Naive thymus-derived CD4-positive, alpha-beta T cell (primary cell): Measurements from ENCODE around the gene FBXO40. TPM values are rescaled to one million over a fixed set of nuclear protein-coding genes. Genes with fewer than 3 reads are reported as not detected.

Experiments used
- ATAC-seq: fragments of 150-1000 bp; cut with Tn5 transposase; 2 replicates; pipeline ENCODE4 v1.10.0; 2021; ENCODE audit warnings: mild to moderate bottlenecking, moderate library complexity
- CTCF ChIA-PET: fragments of 350-600 bp; sonication (Branson Sonifier 250); formaldehyde crosslinking; loops from one replicate; lab custom pipeline; 2021; ENCODE audit warnings: antibody characterized with exemption; lab: Charles Lee
- POLR2A ChIA-PET: fragments of 350-600 bp; sonication (Branson Sonifier 250); formaldehyde crosslinking; loops from one replicate; lab custom pipeline; 2021; ENCODE audit warnings: antibody characterized with exemption, inconsistent platforms; lab: Charles Lee
- DNase-seq, 9 donors: peaks; one replicate each; pipeline versions ENCODE4 v3.0.0 to v3.0.0-alpha.2; 2020 to 2022; ENCODE audit warnings: mixed read lengths in 1 of 9
- H3K27ac ChIP-seq: one replicate; pipeline ENCODE4 v1.7.0; 2013; ENCODE audit warnings: mild to moderate bottlenecking, low read depth, low read length, moderate library complexity
- H3K27me3 ChIP-seq, 2 donors: one replicate each; pipeline ENCODE4 v1.7.0; 2013; ENCODE audit warnings: low read length in 2 of 2, mild to moderate bottlenecking in 2 of 2, moderate library complexity in 2 of 2; ENCODE audit not compliant: control insufficient read depth in 2 of 2, insufficient read depth in 2 of 2
- H3K36me3 ChIP-seq, 3 experiments: 1 replicate in 2 of 3; 2 replicates in 1 of 3; pipeline ENCODE4 v1.7.0; 2013; ENCODE audit warnings: low read length in 3 of 3, mild to moderate bottlenecking in 3 of 3, moderate library complexity in 1 of 3; ENCODE audit not compliant: insufficient read depth in 3 of 3, control insufficient read depth in 2 of 3
- H3K4me1 ChIP-seq, 2 donors: one replicate each; pipeline ENCODE4 v1.7.0; 2013; ENCODE audit warnings: low read length in 2 of 2, mild to moderate bottlenecking in 2 of 2, moderate library complexity in 1 of 2; ENCODE audit not compliant: control insufficient read depth in 2 of 2, insufficient read depth in 2 of 2
- H3K4me3 ChIP-seq: 2 replicates; pipeline ENCODE4 v1.7.0; 2013; ENCODE audit warnings: mild to moderate bottlenecking, low read length
- H3K9me3 ChIP-seq, 3 experiments: 1 replicate in 2 of 3; 2 replicates in 1 of 3; pipeline ENCODE4 v1.7.0; 2013; ENCODE audit warnings: low read length in 3 of 3; ENCODE audit not compliant: control insufficient read depth in 2 of 3
- H3K27ac Mint-ChIP-seq, 9 donors: one replicate each; pipeline ENCODE4 v1.8.0; 2020 to 2022; ENCODE audit warnings: mixed read lengths in 9 of 9, mild to moderate bottlenecking in 8 of 9, moderate library complexity in 5 of 9, inconsistent platforms in 2 of 9
- H3K27me3 Mint-ChIP-seq, 5 donors: one replicate each; pipeline ENCODE4 v1.8.0; 2021 to 2022; ENCODE audit warnings: mixed read lengths in 5 of 5, mild to moderate bottlenecking in 1 of 5
- H3K36me3 Mint-ChIP-seq, 5 donors: one replicate each; pipeline ENCODE4 v1.8.0; 2020 to 2022; ENCODE audit warnings: mixed read lengths in 5 of 5, mild to moderate bottlenecking in 3 of 5, inconsistent platforms in 1 of 5
- H3K4me1 Mint-ChIP-seq, 7 donors: one replicate each; pipeline ENCODE4 v1.8.0; 2020 to 2022; ENCODE audit warnings: mixed read lengths in 7 of 7, mild to moderate bottlenecking in 3 of 7, inconsistent platforms in 1 of 7
- H3K4me3 Mint-ChIP-seq, 10 donors: one replicate each; pipeline ENCODE4 v1.8.0; 2020 to 2022; ENCODE audit warnings: mild to moderate bottlenecking in 10 of 10, mixed read lengths in 10 of 10, moderate library complexity in 6 of 10, inconsistent platforms in 2 of 10
- H3K9me3 Mint-ChIP-seq, 11 donors: one replicate each; pipeline ENCODE4 v1.8.0; 2020 to 2022; ENCODE audit warnings: mixed read lengths in 11 of 11, mild to moderate bottlenecking in 4 of 11, inconsistent platforms in 1 of 11, moderate library complexity in 1 of 11
- intact Hi-C, 2 donors: fragments of 100-400 bp; cut with micrococcal nuclease; formaldehyde crosslinking; loops; one replicate each; pipeline ENCODE4 v1.15.1; 2023
- polyA plus RNA-seq, 2 donors: library from polyadenylated mRNA; unstranded; fragments of 300-500 nt; fragmentation: Illumina TruSeq; gene quantifications; one replicate each; pipeline ENCODE4 v1.2.3, GENCODE V29; 2021
- total RNA-seq, 6 experiments: library from RNA in 5 of 6; stranded (reverse) in 5 of 6; gene quantifications; 1 replicate in 5 of 6; 2 replicates in 1 of 6; pipeline ENCODE4 v1.2.3 and lab custom pipeline; 2021 to 2026

Gene FBXO40
- total and polyA plus RNA-seq, 7 experiments from 2014 or later = 0.12 to 0.17 TPM; not detected in 5

DNA sequence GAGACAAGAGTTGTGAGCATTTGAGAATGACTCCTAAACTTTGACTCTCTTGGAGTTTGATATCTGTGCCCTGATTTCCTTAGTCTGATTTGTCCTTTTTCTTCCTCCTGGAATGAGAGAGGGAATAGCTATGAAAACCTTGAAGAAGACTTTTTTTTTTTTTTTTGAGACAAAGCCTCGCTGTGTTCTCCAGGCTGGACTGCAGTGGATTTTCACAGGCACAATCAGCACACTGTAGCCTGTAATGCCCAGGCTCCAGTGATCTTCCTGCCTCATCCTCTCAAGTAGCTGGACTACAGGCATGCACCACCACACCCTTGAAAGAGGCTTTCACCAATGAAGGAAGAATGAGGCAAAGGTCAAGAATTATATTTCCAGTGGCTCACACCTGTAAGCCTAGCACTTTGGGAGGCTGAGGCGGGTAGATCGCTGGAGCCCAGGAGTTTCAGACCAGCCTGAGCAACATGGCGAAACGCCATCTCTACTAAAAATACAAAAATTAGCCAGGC, 35.7 kb upstream of the FBXO40 start:
- H3K4me1 Mint-ChIP-seq = peaks cover 0 to 3% (median 0%) of the 10 kb centered on the region in 7 donors
- no peak overlapping the region for H3K4me3 ChIP-seq
- H3K9me3 ChIP-seq = no peaks in the 10 kb centered on the region
- POLR2A ChIA-PET = no interaction called here
- DNase-seq (no peak), ATAC-seq (no peak)
- intact Hi-C loops = no loop called here
- no peaks in the 10 kb centered on the region for H3K36me3 Mint-ChIP-seq
- CTCF ChIA-PET = no interaction called here
- no peak overlapping the region for H3K4me3 Mint-ChIP-seq
- H3K27me3 ChIP-seq = no peaks in the 10 kb centered on the region
- H3K27me3 Mint-ChIP-seq = peaks cover 2 to 18% (median 5%) of the 10 kb centered on the region in 5 donors
- no peak overlapping the region for H3K27ac Mint-ChIP-seq
- H3K4me1 ChIP-seq = no peaks in the 10 kb centered on the region
- H3K9me3 Mint-ChIP-seq = no peaks in the 10 kb centered on the region
- H3K36me3 ChIP-seq = no peaks in the 10 kb centered on the region
- H3K27ac ChIP-seq = no peak overlapping the region

DNA sequence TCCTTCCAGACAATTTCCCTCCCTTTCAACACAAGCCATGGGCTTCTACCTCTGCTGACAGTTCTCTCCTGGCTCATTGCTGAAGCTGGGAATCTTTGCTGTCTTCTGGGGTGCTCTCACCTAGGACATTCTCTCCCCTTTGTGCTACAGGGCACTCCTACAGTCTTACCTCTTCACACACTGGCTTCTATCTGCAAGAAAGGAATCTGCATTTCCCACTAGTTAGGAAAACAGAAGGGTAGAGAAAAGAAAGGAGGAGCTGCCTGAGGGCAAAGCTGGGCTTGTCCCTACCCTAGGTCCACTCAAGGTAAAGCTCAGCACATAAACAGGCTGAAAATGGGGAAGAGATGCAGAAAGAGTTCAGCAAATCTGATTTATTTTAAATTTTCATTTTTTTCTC, 31.0 kb upstream of the FBXO40 start:
- peaks cover 2 to 13% (median 5%) of the 10 kb centered on the region in 5 donors for H3K27me3 Mint-ChIP-seq
- POLR2A ChIA-PET = no interaction called here

DNA sequence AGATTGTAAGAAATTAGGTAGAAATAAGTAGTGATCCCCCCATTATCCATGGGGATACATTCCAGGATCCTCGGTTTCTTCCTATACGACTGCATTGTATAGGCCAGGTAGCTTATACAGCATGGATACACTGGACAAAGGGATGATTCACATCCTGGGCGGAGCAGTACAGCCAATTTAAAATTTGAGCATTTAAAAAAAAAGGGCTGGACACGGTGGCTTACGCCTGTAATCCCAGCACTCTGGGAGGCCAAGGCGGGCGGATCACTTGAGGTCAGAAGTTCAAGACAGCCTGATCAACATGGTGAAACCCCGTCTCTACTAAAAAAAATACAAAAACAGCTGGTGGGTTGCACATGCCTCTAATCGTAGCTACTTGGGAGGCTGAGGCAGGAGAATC, 26.4 kb upstream of the FBXO40 start:
- ATAC-seq (no peak), DNase-seq (no peak)
- Mint-ChIP-seq H3K27ac (no peak overlapping the region), H3K4me3 (no peak overlapping the region), H3K27me3 (peaks cover 0 to 12% (median 0%) of the 10 kb centered on the region in 5 donors), H3K4me1 (no peaks in the 10 kb centered on the region), H3K9me3 (no peaks in the 10 kb centered on the region), H3K36me3 (no peaks in the 10 kb centered on the region)
- POLR2A ChIA-PET = no interaction called here
- Histone ChIP-seq H3K9me3 (no peaks in the 10 kb centered on the region), H3K27ac (no peak overlapping the region), H3K27me3 (no peaks in the 10 kb centered on the region), H3K4me1 (no peaks in the 10 kb centered on the region), H3K36me3 (no peaks in the 10 kb centered on the region), H3K4me3 (no peak overlapping the region)
- intact Hi-C loops = no loop called here
- CTCF ChIA-PET = no interaction called here

More for the DNA sequence above, 31.0 kb upstream of the FBXO40 start:
- no peak for DNase-seq
- no peak overlapping the region for H3K4me3 Mint-ChIP-seq
- H3K4me1 Mint-ChIP-seq = no peaks in the 10 kb centered on the region
- CTCF ChIA-PET = no interaction called here
- Histone ChIP-seq H3K4me3 (no peak overlapping the region), H3K4me1 (no peaks in the 10 kb centered on the region), H3K36me3 (no peaks in the 10 kb centered on the region), H3K27ac (no peak overlapping the region), H3K9me3 (no peaks in the 10 kb centered on the region), H3K27me3 (no peaks in the 10 kb centered on the region)
- no peak overlapping the region for H3K27ac Mint-ChIP-seq
- intact Hi-C loops = no loop called here
- no peaks in the 10 kb centered on the region for H3K9me3 Mint-ChIP-seq
- ATAC-seq = no peak
- no peaks in the 10 kb centered on the region for H3K36me3 Mint-ChIP-seq

DNA sequence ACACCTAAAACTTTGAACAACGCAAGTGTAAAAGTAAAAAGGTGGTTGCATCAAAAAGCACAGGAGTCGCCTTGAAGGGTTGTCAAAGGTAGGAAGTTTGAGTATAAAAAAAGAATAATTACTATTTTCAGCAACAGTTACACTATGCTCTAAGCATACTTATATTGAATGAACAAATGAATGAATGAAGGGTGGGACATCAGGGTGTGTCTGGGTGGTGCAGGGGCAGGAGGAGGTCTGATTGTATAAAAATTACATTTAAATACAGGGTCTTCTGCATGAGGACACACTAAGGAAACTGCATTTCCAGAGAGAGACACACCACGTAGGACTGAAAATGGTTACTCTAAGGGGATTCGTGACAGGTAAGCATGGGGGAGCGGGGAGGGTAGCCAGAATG, 25.5 kb upstream of the FBXO40 start, which contains the start of gene ARGFX:
Gene ARGFX (plus strand): TSS at position 301 of the 400 bp plus-strand sequence. CDS start 2,765 bp downstream, outside the sequence.
- ATAC-seq (no peak), DNase-seq (no peak)
- intact Hi-C loops = no loop called here
- no peaks in the 10 kb centered on the region for H3K9me3 ChIP-seq
- ChIA-PET POLR2A (no interaction called here), CTCF (no interaction called here)
- H3K4me1 ChIP-seq = no peaks in the 10 kb centered on the region
- H3K36me3 Mint-ChIP-seq = no peaks in the 10 kb centered on the region
- no peaks in the 10 kb centered on the region for H3K4me1 Mint-ChIP-seq
- no peaks in the 10 kb centered on the region for H3K36me3 ChIP-seq
- H3K27ac Mint-ChIP-seq = no peak within 1 kb of the TSS
- no peaks in the 10 kb centered on the region for H3K27me3 ChIP-seq
- H3K27ac ChIP-seq = no peak within 1 kb of the TSS
- H3K27me3 Mint-ChIP-seq = peaks cover 0 to 9% (median 2%) of the 10 kb centered on the region in 5 donors
- H3K4me3 Mint-ChIP-seq = no peak within 1 kb of the TSS
- H3K9me3 Mint-ChIP-seq = no peaks in the 10 kb centered on the region
- no peak within 1 kb of the TSS for H3K4me3 ChIP-seq

DNA sequence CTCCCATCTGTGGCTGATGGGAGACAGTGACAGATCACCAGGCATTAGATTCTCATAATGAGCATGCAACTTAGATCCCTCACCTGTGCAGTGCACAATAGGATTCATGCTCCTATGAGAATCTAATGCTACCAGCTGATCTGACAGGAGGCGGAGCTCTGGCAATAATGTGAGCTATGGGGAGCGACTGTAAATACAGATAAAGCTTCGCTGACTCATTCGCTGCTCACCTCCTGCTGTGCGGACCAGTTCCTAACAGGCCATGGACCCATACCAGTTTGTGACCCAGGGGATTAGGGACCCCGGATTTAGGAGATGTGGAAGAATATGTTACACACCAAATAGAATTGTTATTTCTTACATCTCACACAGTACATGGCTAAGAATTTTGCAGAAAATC, 18.7 kb upstream of the FBXO40 start:
- intact Hi-C loops = no loop called here
- no peak for ATAC-seq
- Mint-ChIP-seq H3K27ac (no peak overlapping the region), H3K4me1 (no peaks in the 10 kb centered on the region), H3K9me3 (no peaks in the 10 kb centered on the region), H3K36me3 (no peaks in the 10 kb centered on the region), H3K27me3 (peaks cover 0 to 9% (median 4%) of the 10 kb centered on the region in 5 donors), H3K4me3 (no peak overlapping the region)
- ChIA-PET POLR2A (no interaction called here), CTCF (no interaction called here)
- no peaks in the 10 kb centered on the region for H3K4me1 ChIP-seq
- H3K9me3 ChIP-seq = no peaks in the 10 kb centered on the region
- no peaks in the 10 kb centered on the region for H3K36me3 ChIP-seq
- H3K4me3 ChIP-seq = no peak overlapping the region
- H3K27me3 ChIP-seq = no peaks in the 10 kb centered on the region
- H3K27ac ChIP-seq = no peak overlapping the region
- DNase-seq = no peak

DNA sequence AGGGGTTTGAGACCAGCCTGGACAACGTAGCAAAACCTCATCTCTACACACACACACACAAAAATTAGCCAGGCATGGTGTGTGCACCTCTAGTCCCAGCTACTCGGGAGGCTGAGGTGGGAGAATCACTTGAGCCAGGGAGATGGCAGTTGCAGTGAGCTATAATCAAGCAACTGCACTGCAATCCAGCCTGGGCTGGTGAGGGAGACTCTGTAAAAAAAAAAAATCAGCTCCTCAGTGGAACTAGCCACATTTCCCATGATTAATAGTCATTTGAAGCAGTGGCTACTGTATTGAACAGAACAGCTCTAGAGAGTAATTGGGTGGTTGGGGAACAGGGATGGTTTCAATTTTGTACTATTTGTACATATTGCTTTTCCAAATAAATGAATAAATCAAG, 11.5 kb upstream of the FBXO40 start:
- Histone ChIP-seq H3K4me3 (no peak overlapping the region), H3K9me3 (no peaks in the 10 kb centered on the region), H3K27ac (no peak overlapping the region), H3K27me3 (no peaks in the 10 kb centered on the region), H3K36me3 (no peaks in the 10 kb centered on the region), H3K4me1 (no peaks in the 10 kb centered on the region)
- peaks cover 14 to 21% (median 15%) of the 10 kb centered on the region in 5 donors for H3K27me3 Mint-ChIP-seq
- H3K9me3 Mint-ChIP-seq = peaks cover 0 to 1% (median 0%) of the 10 kb centered on the region in 11 donors
- no peak overlapping the region for H3K4me3 Mint-ChIP-seq
- CTCF ChIA-PET = no interaction called here
- POLR2A ChIA-PET = no interaction called here
- H3K36me3 Mint-ChIP-seq = no peaks in the 10 kb centered on the region
- intact Hi-C loops = no loop called here
- no peaks in the 10 kb centered on the region for H3K4me1 Mint-ChIP-seq
- no peak overlapping the region for H3K27ac Mint-ChIP-seq
- ATAC-seq = no peak
- no peak for DNase-seq

DNA sequence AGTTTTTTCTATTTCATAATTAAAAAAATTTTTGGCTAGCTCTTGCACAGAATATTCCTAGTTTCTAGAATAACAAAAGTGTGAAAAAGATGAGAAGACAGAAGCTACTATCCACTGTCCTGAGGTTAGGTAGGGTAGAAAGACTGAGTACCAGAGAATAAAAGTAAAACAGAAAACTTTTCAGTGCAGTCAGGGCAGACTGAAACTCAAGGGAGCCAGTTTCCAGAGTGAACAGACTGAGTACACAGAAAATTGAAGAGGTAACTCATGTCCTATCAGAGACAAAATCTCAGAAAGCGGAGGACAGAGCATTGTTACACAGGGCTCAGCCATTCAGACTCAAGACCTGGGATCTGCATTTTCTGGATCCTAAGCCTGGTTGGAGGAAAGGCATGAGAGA, 8.8 kb upstream of the FBXO40 start:
- no peaks in the 10 kb centered on the region for H3K4me1 ChIP-seq
- H3K27ac ChIP-seq = no peak overlapping the region
- DNase-seq = no peak
- CTCF ChIA-PET = no interaction called here
- no peaks in the 10 kb centered on the region for H3K9me3 ChIP-seq
- no peak overlapping the region for H3K4me3 ChIP-seq
- H3K4me3 Mint-ChIP-seq = no peak overlapping the region
- no peaks in the 10 kb centered on the region for H3K36me3 Mint-ChIP-seq
- H3K36me3 ChIP-seq = no peaks in the 10 kb centered on the region
- H3K27me3 Mint-ChIP-seq = peaks cover 15 to 21% (median 16%) of the 10 kb centered on the region in 5 donors
- no peak for ATAC-seq
- POLR2A ChIA-PET = no interaction called here
- H3K27ac Mint-ChIP-seq = no peak overlapping the region
- H3K9me3 Mint-ChIP-seq = peaks cover 0 to 1% (median 0%) of the 10 kb centered on the region in 11 donors
- H3K4me1 Mint-ChIP-seq = no peaks in the 10 kb centered on the region
- H3K27me3 ChIP-seq = no peaks in the 10 kb centered on the region
- intact Hi-C loops = no loop called here
